ENCODE data around the gene SUGT1.

The SUGT1 gene

GRCh38 chr13:52743569-52743968 is 90.9 kb downstream of the SUGT1 start:
- TF ChIP-seq, protein P1, sequence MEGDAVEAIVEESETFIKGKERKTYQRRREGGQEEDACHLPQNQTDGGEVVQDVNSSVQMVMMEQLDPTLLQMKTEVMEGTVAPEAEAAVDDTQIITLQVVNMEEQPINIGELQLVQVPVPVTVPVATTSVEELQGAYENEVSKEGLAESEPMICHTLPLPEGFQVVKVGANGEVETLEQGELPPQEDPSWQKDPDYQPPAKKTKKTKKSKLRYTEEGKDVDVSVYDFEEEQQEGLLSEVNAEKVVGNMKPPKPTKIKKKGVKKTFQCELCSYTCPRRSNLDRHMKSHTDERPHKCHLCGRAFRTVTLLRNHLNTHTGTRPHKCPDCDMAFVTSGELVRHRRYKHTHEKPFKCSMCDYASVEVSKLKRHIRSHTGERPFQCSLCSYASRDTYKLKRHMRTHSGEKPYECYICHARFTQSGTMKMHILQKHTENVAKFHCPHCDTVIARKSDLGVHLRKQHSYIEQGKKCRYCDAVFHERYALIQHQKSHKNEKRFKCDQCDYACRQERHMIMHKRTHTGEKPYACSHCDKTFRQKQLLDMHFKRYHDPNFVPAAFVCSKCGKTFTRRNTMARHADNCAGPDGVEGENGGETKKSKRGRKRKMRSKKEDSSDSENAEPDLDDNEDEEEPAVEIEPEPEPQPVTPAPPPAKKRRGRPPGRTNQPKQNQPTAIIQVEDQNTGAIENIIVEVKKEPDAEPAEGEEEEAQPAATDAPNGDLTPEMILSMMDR (IDR thresholded peaks at IDR 0.05): no peak
- no peak for TF ChIP-seq ZFX (IDR thresholded peaks at IDR 0.05; ENCODE audit: borderline replicate concordance)
- H3K27ac ChIP-seq: no peak overlapping the region

GRCh38 chr13:52743988-52744387 is 91.4 kb downstream of the SUGT1 start:
- H3K27ac ChIP-seq: no peak overlapping the region
- TF ChIP-seq, protein P1 (IDR thresholded peaks at IDR 0.05): no peak
- TF ChIP-seq ZFX (IDR thresholded peaks at IDR 0.05; ENCODE audit: borderline replicate concordance): no peak

DNA sequence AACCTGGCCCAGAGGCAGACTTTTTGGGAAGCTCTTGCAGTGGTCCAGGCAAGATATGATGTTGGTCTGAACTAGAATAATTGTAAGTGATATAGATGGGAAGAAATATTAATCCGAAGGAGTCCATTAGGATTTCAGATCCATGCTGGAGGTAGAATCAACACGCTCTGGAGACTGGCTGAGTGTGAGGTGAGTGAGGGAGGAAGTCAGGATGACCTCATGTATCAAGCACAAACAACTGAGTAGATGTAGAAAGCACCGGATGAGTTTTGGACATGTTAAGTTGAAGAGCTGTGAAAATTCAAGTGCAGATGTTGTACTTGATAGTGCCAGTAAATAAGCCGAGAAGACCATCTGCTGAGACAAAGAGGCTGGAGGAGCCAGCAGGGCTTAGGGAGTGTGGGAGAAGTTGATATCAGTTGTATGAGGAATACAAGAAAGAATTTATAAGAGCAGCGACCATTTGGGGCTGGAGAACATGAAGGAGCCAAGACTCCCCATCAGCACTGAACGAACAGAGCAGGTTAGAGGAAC is 92.3 kb downstream of the SUGT1 start:
- no peak for TF ChIP-seq ZFX (IDR thresholded peaks at IDR 0.05; ENCODE audit: borderline replicate concordance)
- TF ChIP-seq, protein P1 (IDR thresholded peaks at IDR 0.05): no peak
- no peak overlapping the region for H3K27ac ChIP-seq

DNA sequence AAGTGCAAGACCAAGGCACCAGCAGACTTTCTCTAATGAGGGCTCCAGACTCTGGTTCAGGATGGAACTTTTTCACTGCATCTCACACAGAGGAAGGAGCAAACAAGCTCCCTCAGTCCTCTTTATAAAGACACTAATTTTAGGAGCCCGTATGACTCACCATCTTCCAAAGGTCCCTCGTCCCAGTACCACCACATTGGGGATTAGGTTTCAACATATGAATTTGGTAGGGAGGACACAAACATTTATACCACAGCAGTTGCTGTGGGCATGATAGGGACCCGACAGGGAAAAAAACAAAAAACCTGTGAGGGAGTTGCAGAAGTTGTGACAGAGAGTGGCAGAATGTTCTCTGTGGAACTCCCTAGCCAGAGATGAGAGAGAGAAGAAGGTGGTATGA is 93.5 kb downstream of the SUGT1 start:
- H3K27ac ChIP-seq: no peak overlapping the region
- no peak for TF ChIP-seq ZFX (IDR thresholded peaks at IDR 0.05; ENCODE audit: borderline replicate concordance)
- TF ChIP-seq, protein P1 (IDR thresholded peaks at IDR 0.05): no peak

GRCh38 chr13:52749419-52749818 is 96.8 kb downstream of the SUGT1 start:
- TF ChIP-seq, protein P1 (IDR thresholded peaks at IDR 0.05): no peak
- no peak for TF ChIP-seq ZFX (IDR thresholded peaks at IDR 0.05; ENCODE audit: borderline replicate concordance)
- no peak overlapping the region for H3K27ac ChIP-seq

All from 22Rv1 (cell line).